Natural killer cell (primary cell): ENCODE measurements around the gene SYCE1L. TPM values are rescaled to one million over a fixed set of nuclear protein-coding genes. Genes with fewer than 3 reads are reported as not detected.
A peak's percentile ranks its signal among the peaks of the same experiment; 100 is the strongest.
"Not testable (repeated sequence)": the region's sequence is repeated elsewhere in the genome, so short reads cannot be mapped to it uniquely, and the experiment has no call there.

Experiments
- ATAC-seq, 3 donors: fragments of 150-1000 bp in 2 of 3; fragments of 200-7000 bp in 1 of 3; cut with Tn5 transposase; 1 replicate in 1 of 3; 2 replicates in 2 of 3; pipeline ENCODE4 v1.10.0; 2021; ENCODE audit warnings: mild to moderate bottlenecking in 2 of 3, moderate library complexity in 2 of 3
- DNase-seq, 2 donors: peaks; one replicate each; pipeline versions ENCODE4 v3.0.0 to v3.0.0-alpha.2; 2013 to 2021; ENCODE audit warnings: mixed read lengths in 1 of 2
- H3K27ac ChIP-seq: one replicate; pipeline ENCODE4 v1.5.1; 2013; ENCODE audit warnings: mild to moderate bottlenecking, low read length
- H3K27me3 ChIP-seq: one replicate; pipeline ENCODE4 v1.6.1; 2013; ENCODE audit warnings: low read length; ENCODE audit not compliant: control insufficient read depth, insufficient read depth
- H3K36me3 ChIP-seq: one replicate; pipeline ENCODE4 v1.6.1; 2013; ENCODE audit warnings: low read length; ENCODE audit not compliant: control insufficient read depth, insufficient read depth
- H3K4me1 ChIP-seq: one replicate; pipeline ENCODE4 v1.6.1; 2013; ENCODE audit warnings: low read length; ENCODE audit not compliant: control insufficient read depth, insufficient read depth
- H3K4me3 ChIP-seq: one replicate; pipeline ENCODE4 v1.5.1; 2013; ENCODE audit warnings: low read length
- H3K9me3 ChIP-seq: one replicate; pipeline ENCODE4 v1.6.1; 2013; ENCODE audit warnings: low read length; ENCODE audit not compliant: control insufficient read depth, insufficient read depth
- H3K27ac Mint-ChIP-seq, 2 donors: one replicate each; pipeline ENCODE4 v1.8.0; 2022; ENCODE audit warnings: mild to moderate bottlenecking in 2 of 2, mixed read lengths in 2 of 2, moderate library complexity in 1 of 2
- H3K27me3 Mint-ChIP-seq, 2 donors: one replicate each; pipeline ENCODE4 v1.8.0; 2022; ENCODE audit warnings: low read depth in 2 of 2, mixed read lengths in 2 of 2
- H3K36me3 Mint-ChIP-seq: one replicate; pipeline ENCODE4 v1.8.0; 2022; ENCODE audit warnings: mixed read lengths
- H3K4me1 Mint-ChIP-seq, 2 donors: one replicate each; pipeline ENCODE4 v1.8.0; 2022; ENCODE audit warnings: mixed read lengths in 2 of 2
- H3K4me3 Mint-ChIP-seq: one replicate; pipeline ENCODE4 v1.8.0; 2022; ENCODE audit warnings: mild to moderate bottlenecking, moderate library complexity, mixed read lengths
- H3K9me3 Mint-ChIP-seq, 2 donors: one replicate each; pipeline ENCODE4 v1.8.0; 2022; ENCODE audit warnings: mixed read lengths in 2 of 2
- WGBS: methylation state at CpG from one replicate; pipeline ENCODE4 v1.1.7; 2013; ENCODE audit warnings: missing lambda C conversion rate; ENCODE audit not compliant: insufficient coverage; 5-methylcytosine and 5-hydroxymethylcytosine counted together
- intact Hi-C: fragments of 100-400 bp; cut with micrococcal nuclease; formaldehyde crosslinking; loops from one replicate; pipeline ENCODE4 v1.14.2; 2022
- total RNA-seq, 4 donors: library from RNA; stranded (reverse); fragments of 120-200 nt in 1 of 4; gene quantifications; one replicate each; pipeline versions ENCODE4 v1.2.3 to v1.2.4, GENCODE V29; 2013 to 2022
- TF ChIP-seq, protein P1 (sequence below): fragments of 200-600 bp; IDR thresholded peaks from one replicate; pipeline ENCODE4 v1.8.0; 2022; ENCODE audit warnings: antibody characterized with exemption

The SYCE1L gene
- total RNA-seq, 3 donors from 2014 or later (not counting 1 experiment from before 2014, with no cell fraction given): 12.7 to 15.7 (median 14.4) TPM

DNA sequence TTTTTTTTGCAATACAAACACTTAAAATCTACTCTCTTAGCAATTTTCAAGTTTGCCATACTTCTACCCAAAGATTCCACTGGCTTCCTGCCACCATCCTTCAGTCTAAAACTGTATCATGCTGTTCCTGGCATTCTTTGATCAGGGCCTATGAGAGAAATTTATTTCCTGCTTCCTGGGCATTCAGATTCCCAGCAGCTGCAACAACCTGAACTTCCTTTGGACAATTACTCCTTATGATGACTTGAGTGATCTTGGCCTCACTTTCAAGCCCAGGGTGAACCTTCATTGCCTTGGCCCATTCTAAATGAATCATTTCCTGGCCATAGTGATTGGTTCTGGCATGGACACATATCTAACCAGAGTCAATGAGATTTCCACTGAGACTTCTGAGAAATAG is 26.3 kb upstream of the SYCE1L start:
- no peaks in the 10 kb centered on the region for H3K4me1 Mint-ChIP-seq

DNA sequence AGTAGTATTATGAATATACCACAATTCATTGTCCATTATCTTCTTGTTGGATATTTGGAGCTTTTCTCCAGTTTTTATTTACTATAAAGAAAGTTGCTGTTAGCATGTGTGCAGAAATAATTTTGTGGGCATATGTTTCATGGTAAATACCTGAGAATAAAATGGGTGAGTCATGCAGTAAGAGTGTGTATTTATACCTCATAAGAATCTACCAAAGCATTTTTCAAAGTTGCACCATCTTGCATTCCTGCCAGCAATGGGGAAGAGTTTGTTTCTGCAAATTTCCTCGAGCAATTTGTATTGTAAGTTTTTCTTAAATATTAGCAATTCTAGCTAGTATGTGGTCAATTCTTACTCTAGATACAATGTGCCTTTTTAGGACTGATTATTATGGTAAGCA is 16.1 kb upstream of the SYCE1L start:
- H3K36me3 ChIP-seq: no peaks in the 10 kb centered on the region
- H3K27ac Mint-ChIP-seq: no peak overlapping the region
- peaks cover 21 to 52% of the 10 kb centered on the region in 2 donors for H3K27me3 Mint-ChIP-seq
- WGBS: 67% methylated on average over 1 of the region's 1 CpG
- TF ChIP-seq, protein P1, sequence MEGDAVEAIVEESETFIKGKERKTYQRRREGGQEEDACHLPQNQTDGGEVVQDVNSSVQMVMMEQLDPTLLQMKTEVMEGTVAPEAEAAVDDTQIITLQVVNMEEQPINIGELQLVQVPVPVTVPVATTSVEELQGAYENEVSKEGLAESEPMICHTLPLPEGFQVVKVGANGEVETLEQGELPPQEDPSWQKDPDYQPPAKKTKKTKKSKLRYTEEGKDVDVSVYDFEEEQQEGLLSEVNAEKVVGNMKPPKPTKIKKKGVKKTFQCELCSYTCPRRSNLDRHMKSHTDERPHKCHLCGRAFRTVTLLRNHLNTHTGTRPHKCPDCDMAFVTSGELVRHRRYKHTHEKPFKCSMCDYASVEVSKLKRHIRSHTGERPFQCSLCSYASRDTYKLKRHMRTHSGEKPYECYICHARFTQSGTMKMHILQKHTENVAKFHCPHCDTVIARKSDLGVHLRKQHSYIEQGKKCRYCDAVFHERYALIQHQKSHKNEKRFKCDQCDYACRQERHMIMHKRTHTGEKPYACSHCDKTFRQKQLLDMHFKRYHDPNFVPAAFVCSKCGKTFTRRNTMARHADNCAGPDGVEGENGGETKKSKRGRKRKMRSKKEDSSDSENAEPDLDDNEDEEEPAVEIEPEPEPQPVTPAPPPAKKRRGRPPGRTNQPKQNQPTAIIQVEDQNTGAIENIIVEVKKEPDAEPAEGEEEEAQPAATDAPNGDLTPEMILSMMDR: no peak
- ATAC-seq (no peak), DNase-seq (no peak)
- no peak overlapping the region for H3K4me3 Mint-ChIP-seq
- no peaks in the 10 kb centered on the region for H3K36me3 Mint-ChIP-seq
- intact Hi-C loops: no loop called here
- H3K27me3 ChIP-seq: peaks cover 2% of the 10 kb centered on the region
- H3K9me3 ChIP-seq: no peaks in the 10 kb centered on the region
- no peaks in the 10 kb centered on the region for H3K9me3 Mint-ChIP-seq
- H3K4me1 ChIP-seq: no peaks in the 10 kb centered on the region
- no peaks in the 10 kb centered on the region for H3K4me1 Mint-ChIP-seq
- H3K27ac ChIP-seq: no peak overlapping the region
- H3K4me3 ChIP-seq: no peak overlapping the region

More for the DNA sequence above, 26.3 kb upstream of the SYCE1L start:
- Mint-ChIP-seq H3K36me3 (no peaks in the 10 kb centered on the region), H3K27ac (no peak overlapping the region), H3K27me3 (peaks cover 41 to 62% of the 10 kb centered on the region in 2 donors), H3K9me3 (no peaks in the 10 kb centered on the region), H3K4me3 (no peak overlapping the region)
- peaks cover 7% of the 10 kb centered on the region for H3K27me3 ChIP-seq
- DNase-seq (no peak), ATAC-seq (no peak)
- no peaks in the 10 kb centered on the region for H3K9me3 ChIP-seq
- TF ChIP-seq, protein P1: no peak
- H3K27ac ChIP-seq: no peak overlapping the region
- no peaks in the 10 kb centered on the region for H3K4me1 ChIP-seq
- no peaks in the 10 kb centered on the region for H3K36me3 ChIP-seq
- no peak overlapping the region for H3K4me3 ChIP-seq
- intact Hi-C loops: no loop called here

DNA sequence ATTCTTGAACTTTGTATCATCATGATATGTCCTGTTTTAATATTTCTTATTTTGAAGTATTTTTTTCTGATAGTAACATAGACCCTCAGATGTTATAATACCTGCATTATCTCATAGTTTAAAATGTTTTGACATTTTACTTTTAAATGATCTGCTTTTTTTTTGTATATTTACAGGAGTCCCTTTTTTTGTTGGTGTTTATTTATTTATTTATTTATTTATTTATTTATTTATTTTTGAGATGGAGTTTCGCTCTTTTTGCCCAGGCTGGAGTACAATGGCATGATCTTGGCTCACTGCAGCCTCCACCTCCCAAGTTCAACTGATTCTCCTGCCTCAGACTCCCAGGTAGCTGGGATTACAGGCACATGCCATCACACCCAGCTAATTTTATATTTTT is 12.9 kb upstream of the SYCE1L start:
- DNase-seq, H3K27ac Mint-ChIP-seq, H3K4me3 ChIP-seq, H3K9me3 ChIP-seq, H3K36me3 ChIP-seq, H3K36me3 Mint-ChIP-seq, H3K27me3 ChIP-seq, intact Hi-C loops, ATAC-seq, H3K27ac ChIP-seq, H3K9me3 Mint-ChIP-seq, H3K4me3 Mint-ChIP-seq, H3K4me1 ChIP-seq: not testable (repeated sequence)
- Mint-ChIP-seq H3K27me3 (peaks cover 8 to 28% of the 10 kb centered on the region in 2 donors), H3K4me1 (peaks cover 9 to 19% of the 10 kb centered on the region in 2 donors)
- whole genome bisulfite sequencing: 83% methylated on average over 1 of the region's 1 CpG

DNA sequence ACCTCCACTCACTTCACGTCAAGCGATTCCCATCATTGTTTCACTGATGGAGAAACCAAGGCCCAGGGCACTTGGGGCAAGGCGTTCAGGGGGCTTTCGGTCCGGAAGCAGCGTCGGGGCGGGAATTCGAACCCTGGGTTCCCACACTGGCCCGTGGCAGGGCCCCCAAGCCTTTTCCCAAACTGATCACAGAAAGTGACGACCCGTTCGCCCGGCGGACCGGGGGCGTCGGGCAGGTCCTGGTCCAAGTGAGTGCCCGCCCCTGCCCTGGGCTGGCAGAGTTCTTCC is 9.1 kb upstream of the SYCE1L start:
- Mint-ChIP-seq H3K27me3 (peaks cover 8 to 11% of the 10 kb centered on the region in 2 donors), H3K27ac (peak overlapping the region; percentile 94 to 100), H3K4me1 (peaks cover 40 to 50% of the 10 kb centered on the region in 2 donors), H3K4me3 (peak overlapping the region; percentile 98), H3K36me3 (no peaks in the 10 kb centered on the region), H3K9me3 (peaks cover 0 to 4% of the 10 kb centered on the region in 2 donors)
- H3K27ac ChIP-seq: peak overlapping the region; percentile 91
- whole genome bisulfite sequencing: 0% methylated on average over 19 of the region's 19 CpGs
- H3K27me3 ChIP-seq: peaks cover 2% of the 10 kb centered on the region
- TF ChIP-seq, protein P1: no peak
- ATAC-seq (no peak), DNase-seq (peak in 1 of 2 donors; percentile 26)
- no peaks in the 10 kb centered on the region for H3K9me3 ChIP-seq
- peaks cover 19% of the 10 kb centered on the region for H3K36me3 ChIP-seq
- intact Hi-C loops: loop anchor here (1.0 kb wide), 1 partner anchor 22 kb away; no protein-coding TSS in a partner anchor
- H3K4me3 ChIP-seq: peak overlapping the region; percentile 72
- peaks cover 17% of the 10 kb centered on the region for H3K4me1 ChIP-seq
